Left renal pelvis (tissue), 4 donors: ENCODE data around the gene MAP4K4. TPM values are rescaled to one million over a fixed set of nuclear protein-coding genes. Genes with fewer than 3 reads are reported as not detected.

Experiments
- polyA plus RNA-seq, 4 donors: library from polyadenylated mRNA; unstranded; fragments of 120-200 nt; gene quantifications; one replicate each; pipeline ENCODE4 v1.2.1, GENCODE V29; 2013; ENCODE audit not compliant: insufficient read length in 4 of 4

MAP4K4 gene
- polyA plus RNA-seq, 4 donors = 73.6 to 94.1 (median 79.8) TPM

Other genes starting within 250 kb of the MAP4K4 start
- gene RFX8, start 222.6 kb upstream of the MAP4K4 start, polyA plus RNA-seq = 1 to 10 TPM in 2 of 4 donors, under 1 TPM in 2; 0.67 to 1.5 (median 0.98) TPM